WTC11 (cell line): ENCODE results near the gene ARAP3.

Experiments used
- AR ChIP-seq: fragments of 250-450 bp; sonication (Bioruptor Pico); IDR thresholded peaks from 2 replicates; pipeline ENCODE4 v1.9.0; 2021; ENCODE audit warnings: mild to moderate bottlenecking
- ATF1 ChIP-seq: sonication (generic); formaldehyde crosslinking; IDR thresholded peaks from 2 replicates; pipeline ENCODE4 v1.8.1; 2023; ENCODE audit warnings: mild to moderate bottlenecking, moderate library complexity, missing genetic modification reagents
- CTCF ChIP-seq: fragments of 200-600 bp; IDR thresholded peaks from 2 replicates; pipeline ENCODE4 v1.8.0; 2022; ENCODE audit warnings: antibody characterized with exemption
- E2F1 ChIP-seq: sonication (generic); formaldehyde crosslinking; IDR thresholded peaks from 2 replicates; pipeline ENCODE4 v1.8.0; 2022; ENCODE audit warnings: mild to moderate bottlenecking, missing genetic modification reagents
- FOXJ3 ChIP-seq: sonication (generic); formaldehyde crosslinking; IDR thresholded peaks from 2 replicates; pipeline ENCODE4 v1.9.0; 2021; ENCODE audit warnings: missing genetic modification reagents, mild to moderate bottlenecking, borderline replicate concordance
- JUN ChIP-seq: sonication (generic); formaldehyde crosslinking; IDR thresholded peaks from 2 replicates; pipeline ENCODE4 v1.8.0; 2023; ENCODE audit warnings: mild to moderate bottlenecking, missing genetic modification reagents
- ZNF425 ChIP-seq: fragments of 250-450 bp; sonication (Bioruptor Pico); conservative IDR thresholded peaks from 2 replicates; pipeline ENCODE4 v1.9.0; 2021; ENCODE audit warnings: mild to moderate bottlenecking
- TF ChIP-seq, protein P1 (sequence below): sonication (generic); formaldehyde crosslinking; IDR thresholded peaks from 2 replicates; pipeline ENCODE4 v1.8.0; 2022; ENCODE audit warnings: missing genetic modification reagents
- TF ChIP-seq, protein P2 (sequence below): sonication (generic); formaldehyde crosslinking; IDR thresholded peaks from 2 replicates; pipeline ENCODE4 v1.8.0; 2022; ENCODE audit warnings: mild to moderate bottlenecking, missing genetic modification reagents
- TF ChIP-seq, protein P3 (sequence below): sonication (generic); formaldehyde crosslinking; IDR thresholded peaks from 2 replicates; pipeline ENCODE4 v1.8.1; 2022; ENCODE audit warnings: low read depth, missing genetic modification reagents, borderline replicate concordance
- TF ChIP-seq, protein P4 (sequence below): sonication (generic); formaldehyde crosslinking; IDR thresholded peaks from 2 replicates; pipeline ENCODE4 v1.8.1; 2023; ENCODE audit warnings: mild to moderate bottlenecking, missing genetic modification reagents, borderline replicate concordance

DNA sequence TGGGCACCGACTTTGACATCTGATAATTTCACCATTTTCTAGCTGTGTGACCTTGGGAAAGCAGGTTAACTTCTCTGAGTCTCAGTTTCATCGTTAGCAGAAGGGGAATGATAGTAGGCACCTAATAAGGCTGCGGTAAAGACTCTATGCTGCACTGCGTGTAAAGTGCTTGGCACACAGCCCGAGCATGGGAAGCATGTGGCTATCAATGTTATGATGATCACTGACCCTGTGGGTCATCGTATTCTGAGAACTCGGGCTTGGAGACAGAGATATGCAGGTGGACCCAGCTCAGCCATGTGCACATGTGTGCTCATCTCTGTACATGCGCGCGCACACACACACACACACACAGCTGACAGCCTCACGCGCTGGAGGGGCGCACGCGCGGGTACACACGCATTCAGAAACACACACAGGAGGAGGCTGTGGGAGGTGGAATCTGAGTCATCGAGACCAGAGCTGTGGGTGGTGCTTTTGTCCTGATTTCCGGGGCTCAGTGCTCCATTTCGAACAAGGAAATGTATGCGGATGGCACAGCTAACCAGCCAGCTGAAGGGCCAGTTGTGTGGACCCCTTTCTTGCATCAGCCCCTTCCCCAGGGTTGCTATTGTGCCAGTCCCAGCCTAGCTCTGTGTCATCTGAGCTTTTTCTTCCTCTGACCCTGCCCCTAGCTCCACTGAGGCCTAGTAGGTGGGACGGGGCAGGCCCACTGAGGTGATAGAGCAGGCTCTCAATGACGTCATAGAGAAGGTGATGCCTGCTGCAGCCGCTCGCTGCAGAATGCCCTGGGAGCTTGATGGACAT, 11.1 kb upstream of the ARAP3 start:
- TF ChIP-seq, protein P1, sequence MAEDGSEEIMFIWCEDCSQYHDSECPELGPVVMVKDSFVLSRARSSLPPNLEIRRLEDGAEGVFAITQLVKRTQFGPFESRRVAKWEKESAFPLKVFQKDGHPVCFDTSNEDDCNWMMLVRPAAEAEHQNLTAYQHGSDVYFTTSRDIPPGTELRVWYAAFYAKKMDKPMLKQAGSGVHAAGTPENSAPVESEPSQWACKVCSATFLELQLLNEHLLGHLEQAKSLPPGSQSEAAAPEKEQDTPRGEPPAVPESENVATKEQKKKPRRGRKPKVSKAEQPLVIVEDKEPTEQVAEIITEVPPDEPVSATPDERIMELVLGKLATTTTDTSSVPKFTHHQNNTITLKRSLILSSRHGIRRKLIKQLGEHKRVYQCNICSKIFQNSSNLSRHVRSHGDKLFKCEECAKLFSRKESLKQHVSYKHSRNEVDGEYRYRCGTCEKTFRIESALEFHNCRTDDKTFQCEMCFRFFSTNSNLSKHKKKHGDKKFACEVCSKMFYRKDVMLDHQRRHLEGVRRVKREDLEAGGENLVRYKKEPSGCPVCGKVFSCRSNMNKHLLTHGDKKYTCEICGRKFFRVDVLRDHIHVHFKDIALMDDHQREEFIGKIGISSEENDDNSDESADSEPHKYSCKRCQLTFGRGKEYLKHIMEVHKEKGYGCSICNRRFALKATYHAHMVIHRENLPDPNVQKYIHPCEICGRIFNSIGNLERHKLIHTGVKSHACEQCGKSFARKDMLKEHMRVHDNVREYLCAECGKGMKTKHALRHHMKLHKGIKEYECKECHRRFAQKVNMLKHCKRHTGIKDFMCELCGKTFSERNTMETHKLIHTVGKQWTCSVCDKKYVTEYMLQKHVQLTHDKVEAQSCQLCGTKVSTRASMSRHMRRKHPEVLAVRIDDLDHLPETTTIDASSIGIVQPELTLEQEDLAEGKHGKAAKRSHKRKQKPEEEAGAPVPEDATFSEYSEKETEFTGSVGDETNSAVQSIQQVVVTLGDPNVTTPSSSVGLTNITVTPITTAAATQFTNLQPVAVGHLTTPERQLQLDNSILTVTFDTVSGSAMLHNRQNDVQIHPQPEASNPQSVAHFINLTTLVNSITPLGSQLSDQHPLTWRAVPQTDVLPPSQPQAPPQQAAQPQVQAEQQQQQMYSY (CRISPR knock-in tag): no peak
- TF ChIP-seq CTCF (no peak), FOXJ3 (CRISPR knock-in tag) (no peak), ATF1 (no peak), ZNF425 (CRISPR knock-in tag) (no peak), JUN (CRISPR knock-in tag) (no peak), E2F1 (CRISPR knock-in tag) (no peak), AR (CRISPR knock-in tag) (no peak)
- TF ChIP-seq, protein P2, sequence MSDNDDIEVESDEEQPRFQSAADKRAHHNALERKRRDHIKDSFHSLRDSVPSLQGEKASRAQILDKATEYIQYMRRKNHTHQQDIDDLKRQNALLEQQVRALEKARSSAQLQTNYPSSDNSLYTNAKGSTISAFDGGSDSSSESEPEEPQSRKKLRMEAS (CRISPR knock-in tag): no peak
- TF ChIP-seq, protein P3, sequence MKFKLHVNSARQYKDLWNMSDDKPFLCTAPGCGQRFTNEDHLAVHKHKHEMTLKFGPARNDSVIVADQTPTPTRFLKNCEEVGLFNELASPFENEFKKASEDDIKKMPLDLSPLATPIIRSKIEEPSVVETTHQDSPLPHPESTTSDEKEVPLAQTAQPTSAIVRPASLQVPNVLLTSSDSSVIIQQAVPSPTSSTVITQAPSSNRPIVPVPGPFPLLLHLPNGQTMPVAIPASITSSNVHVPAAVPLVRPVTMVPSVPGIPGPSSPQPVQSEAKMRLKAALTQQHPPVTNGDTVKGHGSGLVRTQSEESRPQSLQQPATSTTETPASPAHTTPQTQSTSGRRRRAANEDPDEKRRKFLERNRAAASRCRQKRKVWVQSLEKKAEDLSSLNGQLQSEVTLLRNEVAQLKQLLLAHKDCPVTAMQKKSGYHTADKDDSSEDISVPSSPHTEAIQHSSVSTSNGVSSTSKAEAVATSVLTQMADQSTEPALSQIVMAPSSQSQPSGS (CRISPR knock-in tag): no peak
- TF ChIP-seq, protein P4, sequence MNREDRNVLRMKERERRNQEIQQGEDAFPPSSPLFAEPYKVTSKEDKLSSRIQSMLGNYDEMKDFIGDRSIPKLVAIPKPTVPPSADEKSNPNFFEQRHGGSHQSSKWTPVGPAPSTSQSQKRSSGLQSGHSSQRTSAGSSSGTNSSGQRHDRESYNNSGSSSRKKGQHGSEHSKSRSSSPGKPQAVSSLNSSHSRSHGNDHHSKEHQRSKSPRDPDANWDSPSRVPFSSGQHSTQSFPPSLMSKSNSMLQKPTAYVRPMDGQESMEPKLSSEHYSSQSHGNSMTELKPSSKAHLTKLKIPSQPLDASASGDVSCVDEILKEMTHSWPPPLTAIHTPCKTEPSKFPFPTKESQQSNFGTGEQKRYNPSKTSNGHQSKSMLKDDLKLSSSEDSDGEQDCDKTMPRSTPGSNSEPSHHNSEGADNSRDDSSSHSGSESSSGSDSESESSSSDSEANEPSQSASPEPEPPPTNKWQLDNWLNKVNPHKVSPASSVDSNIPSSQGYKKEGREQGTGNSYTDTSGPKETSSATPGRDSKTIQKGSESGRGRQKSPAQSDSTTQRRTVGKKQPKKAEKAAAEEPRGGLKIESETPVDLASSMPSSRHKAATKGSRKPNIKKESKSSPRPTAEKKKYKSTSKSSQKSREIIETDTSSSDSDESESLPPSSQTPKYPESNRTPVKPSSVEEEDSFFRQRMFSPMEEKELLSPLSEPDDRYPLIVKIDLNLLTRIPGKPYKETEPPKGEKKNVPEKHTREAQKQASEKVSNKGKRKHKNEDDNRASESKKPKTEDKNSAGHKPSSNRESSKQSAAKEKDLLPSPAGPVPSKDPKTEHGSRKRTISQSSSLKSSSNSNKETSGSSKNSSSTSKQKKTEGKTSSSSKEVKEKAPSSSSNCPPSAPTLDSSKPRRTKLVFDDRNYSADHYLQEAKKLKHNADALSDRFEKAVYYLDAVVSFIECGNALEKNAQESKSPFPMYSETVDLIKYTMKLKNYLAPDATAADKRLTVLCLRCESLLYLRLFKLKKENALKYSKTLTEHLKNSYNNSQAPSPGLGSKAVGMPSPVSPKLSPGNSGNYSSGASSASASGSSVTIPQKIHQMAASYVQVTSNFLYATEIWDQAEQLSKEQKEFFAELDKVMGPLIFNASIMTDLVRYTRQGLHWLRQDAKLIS (CRISPR knock-in tag): no peak
